K562 (cell line): ENCODE data around the gene ZNF45. TPM values are rescaled to one million over a fixed set of nuclear protein-coding genes. Genes with fewer than 3 reads are reported as not detected.

Experiments
- KDM2B ChIP-seq: fragments of 250-450 bp; sonication (Bioruptor Pico); IDR thresholded peaks from 2 replicates; pipeline ENCODE4 v1.8.0; 2021; ENCODE audit warnings: mild to moderate bottlenecking, moderate library complexity
- NEUROD1 ChIP-seq: fragments of 150-350 bp; IDR thresholded peaks from 2 replicates; pipeline ENCODE4 v1.6.1; 2014; ENCODE audit warnings: borderline replicate concordance, low read length, low read depth; ENCODE audit not compliant: partially characterized antibody
- PTRF ChIP-seq: fragments of 450-650 bp; IDR thresholded peaks from 2 replicates; pipeline ENCODE4 v1.6.1; 2016; ENCODE audit warnings: mild to moderate bottlenecking, missing genetic modification characterization, missing compliant biosample characterization
- RBM14 ChIP-seq: fragments of 200-400 bp; formaldehyde crosslinking; IDR thresholded peaks from 2 replicates; pipeline ENCODE4 v1.6.1; 2018; ENCODE audit warnings: low read depth, mild to moderate bottlenecking, low read length, moderate library complexity, borderline replicate concordance; ENCODE audit not compliant: insufficient read depth
- SIRT6 ChIP-seq: IDR thresholded peaks from one replicate; pipeline ENCODE4 v1.6.1; 2012; ENCODE audit warnings: low read depth, mild to moderate bottlenecking, control low read depth, inconsistent platforms, low read length, moderate library complexity
- TARDBP ChIP-seq: fragments of 450-650 bp; IDR thresholded peaks from 2 replicates; pipeline ENCODE4 v1.6.1; 2016
- ZNF253 ChIP-seq: fragments of 250-450 bp; sonication (Bioruptor Pico); conservative IDR thresholded peaks from 2 replicates; pipeline ENCODE4 v1.6.1; 2021; ENCODE audit warnings: mild to moderate bottlenecking
- polyA plus RNA-seq, 8 experiments: library from polyadenylated mRNA; depleted of rRNA in 4 of 8; stranded (reverse) in 5 of 8; unstranded in 3 of 8; fragments of >200 nt; fragmentation: Nextera tagmentation in 2 of 8; fragmentation: Illumina TruSeq in 1 of 8; extraction: Ambion mirVana in 2 of 8; extraction: Trizol in 1 of 8; gene quantifications; 2 replicates each; pipeline versions ENCODE4 v1.2.1 to v1.2.3, GENCODE V29; 2011 to 2014; ENCODE audit warnings: inconsistent platforms in 1 of 8, missing spikeins in 1 of 8
- total RNA-seq, 7 experiments: library from RNA; depleted of rRNA in 6 of 7; stranded (reverse); fragments of >200 nt in 6 of 7; fragmentation: Illumina TruSeq in 2 of 7; extraction: Trizol in 2 of 7; gene quantifications; 2 replicates each; pipeline versions ENCODE4 v1.2.1 to v1.2.3, GENCODE V29; 2011 to 2021; ENCODE audit warnings: low replicate concordance in 1 of 7
- TF ChIP-seq, protein P1 (sequence below): sonication (generic); formaldehyde crosslinking; IDR thresholded peaks from 2 replicates; pipeline ENCODE4 v1.8.0; 2022; ENCODE audit warnings: mild to moderate bottlenecking, missing genetic modification reagents
- TF ChIP-seq, protein P2 (sequence below): fragments of 450-650 bp; IDR thresholded peaks from 2 replicates; pipeline ENCODE4 v1.6.1; 2017; ENCODE audit warnings: antibody characterized with exemption, mild to moderate bottlenecking
- TF ChIP-seq, protein P3 (sequence below): fragments of 250-450 bp; sonication (Bioruptor Pico); IDR thresholded peaks from 2 replicates; pipeline ENCODE4 v1.4.0; 2020; ENCODE audit warnings: mild to moderate bottlenecking, moderate library complexity, borderline replicate concordance

The ZNF45 gene
- total and polyA plus RNA-seq, 9 of the 15 experiments (the other 6 are each of a cell fraction or from before 2014, with no cell fraction given) = 2.6 to 10.6 (median 9.4) TPM

DNA sequence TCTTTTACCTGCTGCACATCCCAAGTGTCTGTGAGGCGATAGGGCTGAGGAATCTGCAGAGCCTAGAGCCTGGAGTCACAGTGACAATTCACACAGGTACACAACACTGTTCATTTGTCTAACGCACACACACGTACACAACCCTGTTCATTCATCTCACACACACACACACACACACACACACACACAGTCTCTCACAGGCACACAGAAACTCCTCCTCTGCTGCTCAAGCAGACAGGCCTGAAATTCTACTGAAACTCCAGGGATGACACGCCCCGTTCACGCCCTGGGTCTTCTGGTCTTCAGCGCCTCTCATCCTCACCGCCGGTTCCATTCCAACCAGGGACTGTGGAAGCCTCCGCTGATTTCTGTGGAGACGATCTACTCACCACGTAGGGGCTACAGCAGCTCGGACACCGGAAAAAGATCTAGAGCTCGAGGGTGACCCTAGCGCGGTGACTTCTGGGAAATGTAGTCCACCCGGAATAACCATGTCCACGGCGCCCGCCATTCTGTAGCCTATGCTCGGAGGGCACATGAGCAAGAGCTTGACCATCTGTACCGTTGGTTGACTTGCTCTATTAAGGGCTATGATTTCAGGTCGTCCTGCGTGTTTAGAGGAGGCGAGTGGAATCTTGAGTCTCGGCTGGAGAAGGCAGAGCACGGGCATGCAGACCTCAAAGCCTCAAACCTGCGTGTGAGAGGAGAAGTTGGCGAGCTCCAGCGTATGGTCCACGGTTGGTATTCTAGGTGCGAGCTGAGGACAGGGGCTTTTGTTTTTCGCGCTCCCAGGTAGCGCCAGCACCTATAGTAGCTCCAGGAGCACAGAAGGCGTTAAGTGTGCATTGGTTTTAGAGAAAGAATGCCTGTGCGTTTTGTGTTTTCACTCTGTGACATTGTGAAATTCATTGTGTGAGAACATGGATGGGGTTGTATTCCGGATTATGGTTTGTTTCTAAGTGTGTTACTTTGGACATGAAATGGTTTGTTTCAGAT lies 33.4 kb downstream of the ZNF45 start (continued):
- TF ChIP-seq, protein P1, sequence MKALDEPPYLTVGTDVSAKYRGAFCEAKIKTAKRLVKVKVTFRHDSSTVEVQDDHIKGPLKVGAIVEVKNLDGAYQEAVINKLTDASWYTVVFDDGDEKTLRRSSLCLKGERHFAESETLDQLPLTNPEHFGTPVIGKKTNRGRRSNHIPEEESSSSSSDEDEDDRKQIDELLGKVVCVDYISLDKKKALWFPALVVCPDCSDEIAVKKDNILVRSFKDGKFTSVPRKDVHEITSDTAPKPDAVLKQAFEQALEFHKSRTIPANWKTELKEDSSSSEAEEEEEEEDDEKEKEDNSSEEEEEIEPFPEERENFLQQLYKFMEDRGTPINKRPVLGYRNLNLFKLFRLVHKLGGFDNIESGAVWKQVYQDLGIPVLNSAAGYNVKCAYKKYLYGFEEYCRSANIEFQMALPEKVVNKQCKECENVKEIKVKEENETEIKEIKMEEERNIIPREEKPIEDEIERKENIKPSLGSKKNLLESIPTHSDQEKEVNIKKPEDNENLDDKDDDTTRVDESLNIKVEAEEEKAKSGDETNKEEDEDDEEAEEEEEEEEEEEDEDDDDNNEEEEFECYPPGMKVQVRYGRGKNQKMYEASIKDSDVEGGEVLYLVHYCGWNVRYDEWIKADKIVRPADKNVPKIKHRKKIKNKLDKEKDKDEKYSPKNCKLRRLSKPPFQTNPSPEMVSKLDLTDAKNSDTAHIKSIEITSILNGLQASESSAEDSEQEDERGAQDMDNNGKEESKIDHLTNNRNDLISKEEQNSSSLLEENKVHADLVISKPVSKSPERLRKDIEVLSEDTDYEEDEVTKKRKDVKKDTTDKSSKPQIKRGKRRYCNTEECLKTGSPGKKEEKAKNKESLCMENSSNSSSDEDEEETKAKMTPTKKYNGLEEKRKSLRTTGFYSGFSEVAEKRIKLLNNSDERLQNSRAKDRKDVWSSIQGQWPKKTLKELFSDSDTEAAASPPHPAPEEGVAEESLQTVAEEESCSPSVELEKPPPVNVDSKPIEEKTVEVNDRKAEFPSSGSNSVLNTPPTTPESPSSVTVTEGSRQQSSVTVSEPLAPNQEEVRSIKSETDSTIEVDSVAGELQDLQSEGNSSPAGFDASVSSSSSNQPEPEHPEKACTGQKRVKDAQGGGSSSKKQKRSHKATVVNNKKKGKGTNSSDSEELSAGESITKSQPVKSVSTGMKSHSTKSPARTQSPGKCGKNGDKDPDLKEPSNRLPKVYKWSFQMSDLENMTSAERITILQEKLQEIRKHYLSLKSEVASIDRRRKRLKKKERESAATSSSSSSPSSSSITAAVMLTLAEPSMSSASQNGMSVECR (CRISPR knock-in tag) = no peak
- TF ChIP-seq ZNF253 (CRISPR knock-in tag) = no peak
- TF ChIP-seq, protein P2, sequence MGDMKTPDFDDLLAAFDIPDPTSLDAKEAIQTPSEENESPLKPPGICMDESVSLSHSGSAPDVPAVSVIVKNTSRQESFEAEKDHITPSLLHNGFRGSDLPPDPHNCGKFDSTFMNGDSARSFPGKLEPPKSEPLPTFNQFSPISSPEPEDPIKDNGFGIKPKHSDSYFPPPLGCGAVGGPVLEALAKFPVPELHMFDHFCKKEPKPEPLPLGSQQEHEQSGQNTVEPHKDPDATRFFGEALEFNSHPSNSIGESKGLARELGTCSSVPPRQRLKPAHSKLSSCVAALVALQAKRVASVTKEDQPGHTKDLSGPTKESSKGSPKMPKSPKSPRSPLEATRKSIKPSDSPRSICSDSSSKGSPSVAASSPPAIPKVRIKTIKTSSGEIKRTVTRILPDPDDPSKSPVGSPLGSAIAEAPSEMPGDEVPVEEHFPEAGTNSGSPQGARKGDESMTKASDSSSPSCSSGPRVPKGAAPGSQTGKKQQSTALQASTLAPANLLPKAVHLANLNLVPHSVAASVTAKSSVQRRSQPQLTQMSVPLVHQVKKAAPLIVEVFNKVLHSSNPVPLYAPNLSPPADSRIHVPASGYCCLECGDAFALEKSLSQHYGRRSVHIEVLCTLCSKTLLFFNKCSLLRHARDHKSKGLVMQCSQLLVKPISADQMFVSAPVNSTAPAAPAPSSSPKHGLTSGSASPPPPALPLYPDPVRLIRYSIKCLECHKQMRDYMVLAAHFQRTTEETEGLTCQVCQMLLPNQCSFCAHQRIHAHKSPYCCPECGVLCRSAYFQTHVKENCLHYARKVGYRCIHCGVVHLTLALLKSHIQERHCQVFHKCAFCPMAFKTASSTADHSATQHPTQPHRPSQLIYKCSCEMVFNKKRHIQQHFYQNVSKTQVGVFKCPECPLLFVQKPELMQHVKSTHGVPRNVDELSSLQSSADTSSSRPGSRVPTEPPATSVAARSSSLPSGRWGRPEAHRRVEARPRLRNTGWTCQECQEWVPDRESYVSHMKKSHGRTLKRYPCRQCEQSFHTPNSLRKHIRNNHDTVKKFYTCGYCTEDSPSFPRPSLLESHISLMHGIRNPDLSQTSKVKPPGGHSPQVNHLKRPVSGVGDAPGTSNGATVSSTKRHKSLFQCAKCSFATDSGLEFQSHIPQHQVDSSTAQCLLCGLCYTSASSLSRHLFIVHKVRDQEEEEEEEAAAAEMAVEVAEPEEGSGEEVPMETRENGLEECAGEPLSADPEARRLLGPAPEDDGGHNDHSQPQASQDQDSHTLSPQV = peak; percentile 44; the same call in 1 of the 2 replicates
- no peak for TF ChIP-seq SIRT6
- no peak for TF ChIP-seq TARDBP
- TF ChIP-seq, protein P3, sequence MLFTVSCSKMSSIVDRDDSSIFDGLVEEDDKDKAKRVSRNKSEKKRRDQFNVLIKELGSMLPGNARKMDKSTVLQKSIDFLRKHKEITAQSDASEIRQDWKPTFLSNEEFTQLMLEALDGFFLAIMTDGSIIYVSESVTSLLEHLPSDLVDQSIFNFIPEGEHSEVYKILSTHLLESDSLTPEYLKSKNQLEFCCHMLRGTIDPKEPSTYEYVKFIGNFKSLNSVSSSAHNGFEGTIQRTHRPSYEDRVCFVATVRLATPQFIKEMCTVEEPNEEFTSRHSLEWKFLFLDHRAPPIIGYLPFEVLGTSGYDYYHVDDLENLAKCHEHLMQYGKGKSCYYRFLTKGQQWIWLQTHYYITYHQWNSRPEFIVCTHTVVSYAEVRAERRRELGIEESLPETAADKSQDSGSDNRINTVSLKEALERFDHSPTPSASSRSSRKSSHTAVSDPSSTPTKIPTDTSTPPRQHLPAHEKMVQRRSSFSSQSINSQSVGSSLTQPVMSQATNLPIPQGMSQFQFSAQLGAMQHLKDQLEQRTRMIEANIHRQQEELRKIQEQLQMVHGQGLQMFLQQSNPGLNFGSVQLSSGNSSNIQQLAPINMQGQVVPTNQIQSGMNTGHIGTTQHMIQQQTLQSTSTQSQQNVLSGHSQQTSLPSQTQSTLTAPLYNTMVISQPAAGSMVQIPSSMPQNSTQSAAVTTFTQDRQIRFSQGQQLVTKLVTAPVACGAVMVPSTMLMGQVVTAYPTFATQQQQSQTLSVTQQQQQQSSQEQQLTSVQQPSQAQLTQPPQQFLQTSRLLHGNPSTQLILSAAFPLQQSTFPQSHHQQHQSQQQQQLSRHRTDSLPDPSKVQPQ = no peak
- no peak for TF ChIP-seq PTRF (tag)
- TF ChIP-seq KDM2B (CRISPR knock-in tag) = no peak
- no peak for TF ChIP-seq NEUROD1
- TF ChIP-seq RBM14 = no peak
